GM21529 (cell line): ENCODE measurements around the gene TMEM40.

Experiments used
- ATAC-seq: cut with Tn5 transposase; IDR thresholded peaks from one replicate; pipeline ENCODE4 v1.9.1; 2021; ENCODE audit not compliant: unreplicated experiment

The TMEM40 gene

DNA sequence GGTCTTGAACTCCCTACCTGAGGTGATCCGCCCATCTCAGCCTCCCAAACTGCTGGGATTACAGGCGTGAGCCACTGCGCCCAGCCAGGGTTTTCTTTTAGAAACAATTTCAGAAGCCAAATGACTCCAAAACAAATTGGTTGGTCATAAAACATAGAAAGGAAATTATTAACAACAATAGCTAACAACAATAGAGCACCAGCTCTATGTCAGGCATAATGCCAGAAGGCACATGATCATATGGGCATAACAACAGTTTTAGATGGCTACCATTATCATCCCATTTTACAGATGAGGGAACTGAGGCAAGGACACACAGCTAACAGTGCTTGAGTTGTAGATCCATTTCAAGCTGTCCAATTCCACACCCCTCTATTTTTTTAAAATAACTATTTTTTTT is 73.0 kb downstream of the TMEM40 start:
- no peak for ATAC-seq
